SU-DHL-6 (cell line): ENCODE data around the gene ARHGEF19.
A peak's percentile ranks its signal among the peaks of the same experiment; 100 is the strongest.

ENCODE experiments used
- H2AFZ ChIP-seq: fragments of 200-600 bp; sonication (generic); 2 replicates; pipeline ENCODE4 v1.6.1; 2014; ENCODE audit warnings: low read depth, mild to moderate bottlenecking, moderate library complexity, mixed read lengths, antibody characterized with exemption, low read length; ENCODE audit not compliant: severe bottlenecking
- H3F3A ChIP-seq: fragments of 200-600 bp; shearing (Covaris generic); 2 replicates; pipeline ENCODE4 v1.6.0; 2016; ENCODE audit warnings: antibody characterized with exemption, mild to moderate bottlenecking; ENCODE audit not compliant: insufficient read depth
- H3K27ac ChIP-seq: fragments of 200-600 bp; sonication (generic); 2 replicates; pipeline ENCODE4 v1.5.1; 2016; ENCODE audit warnings: low read depth, mild to moderate bottlenecking, low read length, moderate library complexity, mixed read lengths
- H3K27me3 ChIP-seq: fragments of 200-600 bp; sonication (generic), shearing (Covaris generic); 2 replicates; pipeline ENCODE4 v1.6.0; 2014; ENCODE audit warnings: mild to moderate bottlenecking, low read length
- H3K36me3 ChIP-seq: fragments of 200-600 bp; sonication (generic); 2 replicates; pipeline ENCODE4 v1.6.1; 2014; ENCODE audit warnings: mild to moderate bottlenecking, low read length, mixed read lengths
- H3K4me2 ChIP-seq: fragments of 300-600, 200-600 bp; shearing (Covaris generic), sonication (generic); 2 replicates; pipeline ENCODE4 v1.6.0; 2014; ENCODE audit warnings: low read length, low read depth, mild to moderate bottlenecking; ENCODE audit not compliant: poor library complexity, severe bottlenecking
- H3K4me3 ChIP-seq: fragments of 200-600 bp; sonication (generic); 2 replicates; pipeline ENCODE4 v1.5.1; 2014; ENCODE audit warnings: antibody characterized with exemption, low read length, mild to moderate bottlenecking, mixed read lengths; ENCODE audit not compliant: insufficient read depth, poor library complexity, severe bottlenecking
- H3K79me2 ChIP-seq: fragments of 200-600 bp; sonication (generic); 2 replicates; pipeline ENCODE4 v1.6.1; 2014; ENCODE audit warnings: mild to moderate bottlenecking, low read length, moderate library complexity; ENCODE audit not compliant: insufficient read depth
- H3K9ac ChIP-seq: fragments of 200-600 bp; sonication (generic); 2 replicates; pipeline ENCODE4 v1.7.0; 2014; ENCODE audit warnings: mild to moderate bottlenecking, low read length
- H3K9me2 ChIP-seq: fragments of 200-600 bp; sonication (generic); replicated peaks from 2 replicates; pipeline ENCODE4 v1.6.1; 2014; ENCODE audit warnings: low read length; ENCODE audit not compliant: insufficient read depth
- H3K9me3 ChIP-seq: fragments of 200-600 bp; sonication (generic); 2 replicates; pipeline ENCODE4 v1.6.1; 2014; ENCODE audit warnings: low read length, mixed read lengths; ENCODE audit not compliant: insufficient read depth
- H4K20me1 ChIP-seq: fragments of 200-600 bp; sonication (generic); 2 replicates; pipeline ENCODE4 v1.6.1; 2014; ENCODE audit warnings: low read depth, mild to moderate bottlenecking, antibody characterized with exemption, low read length, moderate library complexity, mixed read lengths
- EZH2phosphoT487 ChIP-seq: fragments of 200-600 bp; sonication (generic), shearing (Covaris generic); conservative IDR thresholded peaks from 2 replicates; pipeline ENCODE4 v1.6.1; 2018; ENCODE audit warnings: mild to moderate bottlenecking, antibody characterized with exemption, low read length, moderate library complexity, mixed read lengths
- TF ChIP-seq, protein P1 (sequence below): fragments of 200-600 bp; sonication (generic); IDR thresholded peaks from one replicate; pipeline ENCODE4 v1.5.1; 2017; ENCODE audit warnings: antibody characterized with exemption, mild to moderate bottlenecking, low read length, moderate library complexity; ENCODE audit not compliant: insufficient read depth, poor library complexity, severe bottlenecking

The ARHGEF19 gene

DNA sequence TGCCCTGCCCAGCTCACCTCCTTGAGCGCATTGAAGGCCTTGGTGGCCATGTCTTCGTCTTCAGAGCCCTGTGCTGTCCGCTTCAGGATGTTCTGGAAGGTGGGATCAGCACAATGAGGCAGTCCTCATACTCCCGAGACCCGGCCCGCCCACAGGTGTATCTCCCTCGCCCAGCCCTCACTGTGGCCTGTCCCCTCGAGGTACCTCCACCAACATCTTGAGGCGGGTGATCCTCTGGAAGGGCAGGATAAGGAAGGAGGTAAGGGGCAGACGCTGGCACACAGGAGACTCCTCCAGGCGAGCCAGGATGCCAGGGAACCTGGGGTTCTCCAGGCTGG, 7.1 kb downstream of the ARHGEF19 start:
- H3K27ac ChIP-seq: no peak overlapping the region
- no peak overlapping the region for H2AFZ ChIP-seq
- H3F3A ChIP-seq: no peaks in the 10 kb centered on the region
- no peak for TF ChIP-seq EZH2phosphoT487
- TF ChIP-seq, protein P1, sequence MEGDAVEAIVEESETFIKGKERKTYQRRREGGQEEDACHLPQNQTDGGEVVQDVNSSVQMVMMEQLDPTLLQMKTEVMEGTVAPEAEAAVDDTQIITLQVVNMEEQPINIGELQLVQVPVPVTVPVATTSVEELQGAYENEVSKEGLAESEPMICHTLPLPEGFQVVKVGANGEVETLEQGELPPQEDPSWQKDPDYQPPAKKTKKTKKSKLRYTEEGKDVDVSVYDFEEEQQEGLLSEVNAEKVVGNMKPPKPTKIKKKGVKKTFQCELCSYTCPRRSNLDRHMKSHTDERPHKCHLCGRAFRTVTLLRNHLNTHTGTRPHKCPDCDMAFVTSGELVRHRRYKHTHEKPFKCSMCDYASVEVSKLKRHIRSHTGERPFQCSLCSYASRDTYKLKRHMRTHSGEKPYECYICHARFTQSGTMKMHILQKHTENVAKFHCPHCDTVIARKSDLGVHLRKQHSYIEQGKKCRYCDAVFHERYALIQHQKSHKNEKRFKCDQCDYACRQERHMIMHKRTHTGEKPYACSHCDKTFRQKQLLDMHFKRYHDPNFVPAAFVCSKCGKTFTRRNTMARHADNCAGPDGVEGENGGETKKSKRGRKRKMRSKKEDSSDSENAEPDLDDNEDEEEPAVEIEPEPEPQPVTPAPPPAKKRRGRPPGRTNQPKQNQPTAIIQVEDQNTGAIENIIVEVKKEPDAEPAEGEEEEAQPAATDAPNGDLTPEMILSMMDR: no peak
- H3K9me3 ChIP-seq: no peaks in the 10 kb centered on the region
- H3K36me3 ChIP-seq: no peaks in the 10 kb centered on the region
- H3K79me2 ChIP-seq: no peaks in the 10 kb centered on the region
- no peak overlapping the region for H3K9ac ChIP-seq
- H4K20me1 ChIP-seq: no peaks in the 10 kb centered on the region
- no peak overlapping the region for H3K4me3 ChIP-seq
- H3K4me2 ChIP-seq: no peak overlapping the region
- H3K27me3 ChIP-seq: no peaks in the 10 kb centered on the region
- H3K9me2 ChIP-seq: no peaks in the 10 kb centered on the region

DNA sequence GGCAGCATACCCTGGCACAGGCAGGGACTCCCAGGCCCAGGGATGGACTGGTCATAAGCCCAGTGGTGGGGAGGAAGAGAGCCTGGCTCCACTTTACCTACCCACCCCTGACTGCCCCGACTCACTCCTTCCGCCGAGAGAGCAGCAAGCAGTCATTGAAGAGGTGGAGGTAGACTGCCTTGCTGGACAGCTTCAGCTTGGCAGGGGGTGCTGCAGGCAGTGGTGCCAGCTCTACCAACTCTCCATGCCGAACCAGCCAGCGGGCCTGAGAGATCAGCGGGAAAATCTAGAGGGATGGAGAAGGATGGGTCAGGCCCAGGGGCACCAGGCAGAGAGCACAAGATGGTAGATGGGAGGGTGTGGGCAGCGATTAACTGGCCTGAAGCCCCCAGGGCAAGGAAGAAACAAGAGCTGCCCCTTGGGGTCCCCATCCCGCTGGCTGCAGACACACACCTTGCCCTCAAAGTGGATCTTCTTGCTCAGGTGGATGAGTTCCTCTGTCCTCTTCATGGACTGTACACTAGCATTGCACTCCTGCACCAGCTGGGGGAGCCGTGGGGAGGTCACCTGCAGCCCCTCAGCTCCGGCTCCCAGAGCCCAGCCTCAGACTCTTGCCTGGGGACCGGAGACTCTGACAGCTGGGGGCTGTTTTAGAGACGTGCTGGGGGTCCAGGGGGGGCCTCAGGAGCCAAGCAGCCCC, 7.7 kb downstream of the ARHGEF19 start:
- no peaks in the 10 kb centered on the region for H3F3A ChIP-seq
- H3K27me3 ChIP-seq: no peaks in the 10 kb centered on the region
- TF ChIP-seq, protein P1: peak; percentile 17
- no peak for TF ChIP-seq EZH2phosphoT487
- no peaks in the 10 kb centered on the region for H3K9me2 ChIP-seq
- H2AFZ ChIP-seq: no peak overlapping the region
- H3K9me3 ChIP-seq: no peaks in the 10 kb centered on the region
- no peaks in the 10 kb centered on the region for H3K36me3 ChIP-seq
- H3K4me3 ChIP-seq: no peak overlapping the region
- H4K20me1 ChIP-seq: no peaks in the 10 kb centered on the region
- H3K9ac ChIP-seq: no peak overlapping the region
- no peak overlapping the region for H3K4me2 ChIP-seq
- H3K27ac ChIP-seq: no peak overlapping the region
- no peaks in the 10 kb centered on the region for H3K79me2 ChIP-seq

DNA sequence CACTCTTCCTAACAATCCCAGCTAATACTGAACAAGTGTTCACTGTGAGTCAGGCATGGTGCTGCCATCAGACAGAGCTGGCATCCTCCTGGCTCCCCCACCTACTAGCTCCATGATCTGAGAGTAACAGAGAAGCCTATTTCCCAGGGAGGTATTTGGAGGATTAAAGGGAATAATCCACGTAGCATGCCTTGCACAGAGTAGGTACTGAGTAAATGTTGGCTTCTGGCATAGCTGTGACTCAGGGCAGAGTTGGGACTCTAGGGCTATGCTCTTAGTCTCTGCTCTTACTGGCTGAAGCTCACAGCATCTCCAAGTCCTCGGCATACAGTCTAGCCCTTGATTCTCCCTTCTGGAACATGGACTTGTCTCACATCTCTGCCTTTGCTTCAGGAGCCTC, 8.2 kb downstream of the ARHGEF19 start:
- no peak overlapping the region for H3K9ac ChIP-seq
- H3K36me3 ChIP-seq: no peaks in the 10 kb centered on the region
- no peak overlapping the region for H3K27ac ChIP-seq
- H3K27me3 ChIP-seq: no peaks in the 10 kb centered on the region
- no peaks in the 10 kb centered on the region for H3K9me3 ChIP-seq
- H3K4me3 ChIP-seq: no peak overlapping the region
- no peaks in the 10 kb centered on the region for H3F3A ChIP-seq
- no peak overlapping the region for H2AFZ ChIP-seq
- TF ChIP-seq, protein P1: no peak
- TF ChIP-seq EZH2phosphoT487: no peak
- H3K79me2 ChIP-seq: no peaks in the 10 kb centered on the region
- no peaks in the 10 kb centered on the region for H4K20me1 ChIP-seq
- H3K9me2 ChIP-seq: no peaks in the 10 kb centered on the region
- H3K4me2 ChIP-seq: no peak overlapping the region
